K562 (cell line): ENCODE data around the gene CLCNKA. TPM values are rescaled to one million over a fixed set of nuclear protein-coding genes. Genes with fewer than 3 reads are reported as not detected.

ENCODE experiments used
- BHLHE40 ChIP-seq: IDR thresholded peaks from 2 replicates; pipeline ENCODE4 v1.6.1; 2011; ENCODE audit warnings: low read length, improper control_type of control experiment
- CREB1 ChIP-seq, 2 experiments: sonication (generic) in 1 of 2; formaldehyde crosslinking in 1 of 2; IDR thresholded peaks; 2 replicates each; pipeline versions ENCODE4 v1.6.1 to v1.8.0; 2012 to 2022; ENCODE audit warnings: inconsistent platforms in 1 of 2, mild to moderate bottlenecking in 1 of 2, missing genetic modification reagents in 1 of 2, moderate library complexity in 1 of 2
- DIDO1 ChIP-seq: fragments of 450-650 bp; IDR thresholded peaks from 2 replicates; pipeline ENCODE4 v1.6.1; 2016; ENCODE audit warnings: low read depth, missing biosample characterization, missing genetic modification characterization
- EP400 ChIP-seq: fragments of 450-650 bp; IDR thresholded peaks from 2 replicates; pipeline ENCODE4 v1.6.1; 2017; ENCODE audit warnings: antibody characterized with exemption, mild to moderate bottlenecking, moderate library complexity
- FOXP1 ChIP-seq: sonication (generic); formaldehyde crosslinking; IDR thresholded peaks from 2 replicates; pipeline ENCODE4 v1.8.0; 2022; ENCODE audit warnings: mild to moderate bottlenecking, missing genetic modification reagents
- MTA2 ChIP-seq: fragments of 450-650 bp; IDR thresholded peaks from 2 replicates; pipeline ENCODE4 v1.6.1; 2016; ENCODE audit warnings: low read depth
- MYNN ChIP-seq, 2 experiments: sonication (generic); formaldehyde crosslinking in 1 of 2; IDR thresholded peaks; 2 replicates each; pipeline versions ENCODE4 v1.5.0 to v1.6.1; 2016 to 2020; ENCODE audit warnings: antibody characterized with exemption in 1 of 2, missing genetic modification reagents in 1 of 2
- NFIC ChIP-seq: fragments of 450-650 bp; IDR thresholded peaks from 2 replicates; pipeline ENCODE4 v1.6.1; 2017; ENCODE audit warnings: mild to moderate bottlenecking, inconsistent platforms
- NFRKB ChIP-seq: fragments of 450-650 bp; IDR thresholded peaks from 2 replicates; pipeline ENCODE4 v1.6.1; 2016; ENCODE audit warnings: low read depth
- PHF8 ChIP-seq: fragments of 200-600 bp; sonication (generic); IDR thresholded peaks from 2 replicates; pipeline ENCODE4 v1.6.1; 2012; ENCODE audit warnings: mixed run types, mild to moderate bottlenecking, inconsistent platforms, low read length, moderate library complexity, borderline replicate concordance
- POLR2G ChIP-seq: fragments of 200-400 bp; formaldehyde crosslinking; IDR thresholded peaks from 2 replicates; pipeline ENCODE4 v1.6.1; 2017; ENCODE audit warnings: low read depth, mild to moderate bottlenecking, antibody characterized with exemption, low read length, moderate library complexity
- PURB ChIP-seq: sonication (generic); formaldehyde crosslinking; IDR thresholded peaks from 2 replicates; pipeline ENCODE4 v1.9.0; 2021; ENCODE audit warnings: low read depth, mild to moderate bottlenecking, missing genetic modification reagents
- RNF219 ChIP-seq: fragments of 250-450 bp; sonication (Bioruptor Pico); IDR thresholded peaks from 2 replicates; pipeline ENCODE4 v1.5.0; 2022; ENCODE audit warnings: mild to moderate bottlenecking
- SNIP1 ChIP-seq: fragments of 450-650 bp; IDR thresholded peaks from 2 replicates; pipeline ENCODE4 v1.7.1; 2017; ENCODE audit warnings: low read depth, mild to moderate bottlenecking
- SREBF1 ChIP-seq: fragments of 150-350 bp; IDR thresholded peaks from 2 replicates; pipeline ENCODE4 v1.6.1; 2014; ENCODE audit warnings: antibody characterized with exemption, low read depth, low read length, borderline replicate concordance
- SRSF3 ChIP-seq: fragments of 200-400 bp; formaldehyde crosslinking; IDR thresholded peaks from 2 replicates; pipeline ENCODE4 v1.6.1; 2016; ENCODE audit warnings: mild to moderate bottlenecking, low read length, moderate library complexity; ENCODE audit not compliant: insufficient read depth
- TEAD1 ChIP-seq, 2 experiments: fragments of 450-650 bp in 1 of 2; sonication (generic) in 1 of 2; formaldehyde crosslinking; IDR thresholded peaks; 2 replicates each; pipeline versions ENCODE4 v1.4.0 to v1.8.0; 2020 to 2022; ENCODE audit warnings: mild to moderate bottlenecking in 2 of 2, missing genetic modification reagents in 1 of 2
- ZFX ChIP-seq: sonication (generic); formaldehyde crosslinking; IDR thresholded peaks from 2 replicates; pipeline ENCODE4 v1.8.0; 2022; ENCODE audit warnings: mild to moderate bottlenecking, missing genetic modification reagents, moderate library complexity
- ZNF143 ChIP-seq: sonication (generic); formaldehyde crosslinking; IDR thresholded peaks from 2 replicates; pipeline ENCODE4 v1.9.0; 2022; ENCODE audit warnings: mild to moderate bottlenecking, missing genetic modification reagents
- ZNF41 ChIP-seq: fragments of 250-450 bp; sonication (Bioruptor Pico); conservative IDR thresholded peaks from 2 replicates; pipeline ENCODE4 v1.4.0; 2020; ENCODE audit warnings: mild to moderate bottlenecking
- ZNF444 ChIP-seq: fragments of 250-450 bp; sonication (Bioruptor Pico); IDR thresholded peaks from 2 replicates; pipeline ENCODE4 v1.4.0; 2020; ENCODE audit warnings: mild to moderate bottlenecking, moderate library complexity
- ZNF57 ChIP-seq: fragments of 450-650 bp; formaldehyde crosslinking; IDR thresholded peaks from 2 replicates; pipeline ENCODE4 v1.4.0; 2020; ENCODE audit warnings: mild to moderate bottlenecking, moderate library complexity
- ZNF699 ChIP-seq: fragments of 250-450 bp; sonication (Bioruptor Pico); IDR thresholded peaks from 2 replicates; pipeline ENCODE4 v1.8.0; 2021; ENCODE audit warnings: mild to moderate bottlenecking, moderate library complexity; ENCODE audit not compliant: insufficient replicate concordance
- ZNF707 ChIP-seq: fragments of 250-450 bp; sonication (Bioruptor Pico); conservative IDR thresholded peaks from 2 replicates; pipeline ENCODE4 v1.8.0; 2022; ENCODE audit warnings: inconsistent platforms, mild to moderate bottlenecking, moderate library complexity
- polyA plus RNA-seq, 8 experiments: library from polyadenylated mRNA; depleted of rRNA in 4 of 8; stranded (reverse) in 5 of 8; unstranded in 3 of 8; fragments of >200 nt; fragmentation: Nextera tagmentation in 2 of 8; fragmentation: Illumina TruSeq in 1 of 8; extraction: Ambion mirVana in 2 of 8; extraction: Trizol in 1 of 8; gene quantifications; 2 replicates each; pipeline versions ENCODE4 v1.2.1 to v1.2.3, GENCODE V29; 2011 to 2014; ENCODE audit warnings: inconsistent platforms in 1 of 8, missing spikeins in 1 of 8
- total RNA-seq, 7 experiments: library from RNA; depleted of rRNA in 6 of 7; stranded (reverse); fragments of >200 nt in 6 of 7; fragmentation: Illumina TruSeq in 2 of 7; extraction: Trizol in 2 of 7; gene quantifications; 2 replicates each; pipeline versions ENCODE4 v1.2.1 to v1.2.3, GENCODE V29; 2011 to 2021; ENCODE audit warnings: low replicate concordance in 1 of 7
- TF ChIP-seq, protein P1 (sequence below): fragments of 450-650 bp; formaldehyde crosslinking; IDR thresholded peaks from 2 replicates; pipeline ENCODE4 v1.4.0; 2022; ENCODE audit warnings: missing genetic modification characterization
- TF ChIP-seq, protein P2 (sequence below): fragments of 250-450 bp; sonication (Bioruptor Pico); IDR thresholded peaks from 2 replicates; pipeline ENCODE4 v1.9.0; 2021; ENCODE audit warnings: mild to moderate bottlenecking

CLCNKA gene
- total and polyA plus RNA-seq, 9 of the 15 experiments (the other 6 are each of a cell fraction or from before 2014, with no cell fraction given) = 0.03 to 0.37 (median 0.10) TPM; not detected in 3

DNA sequence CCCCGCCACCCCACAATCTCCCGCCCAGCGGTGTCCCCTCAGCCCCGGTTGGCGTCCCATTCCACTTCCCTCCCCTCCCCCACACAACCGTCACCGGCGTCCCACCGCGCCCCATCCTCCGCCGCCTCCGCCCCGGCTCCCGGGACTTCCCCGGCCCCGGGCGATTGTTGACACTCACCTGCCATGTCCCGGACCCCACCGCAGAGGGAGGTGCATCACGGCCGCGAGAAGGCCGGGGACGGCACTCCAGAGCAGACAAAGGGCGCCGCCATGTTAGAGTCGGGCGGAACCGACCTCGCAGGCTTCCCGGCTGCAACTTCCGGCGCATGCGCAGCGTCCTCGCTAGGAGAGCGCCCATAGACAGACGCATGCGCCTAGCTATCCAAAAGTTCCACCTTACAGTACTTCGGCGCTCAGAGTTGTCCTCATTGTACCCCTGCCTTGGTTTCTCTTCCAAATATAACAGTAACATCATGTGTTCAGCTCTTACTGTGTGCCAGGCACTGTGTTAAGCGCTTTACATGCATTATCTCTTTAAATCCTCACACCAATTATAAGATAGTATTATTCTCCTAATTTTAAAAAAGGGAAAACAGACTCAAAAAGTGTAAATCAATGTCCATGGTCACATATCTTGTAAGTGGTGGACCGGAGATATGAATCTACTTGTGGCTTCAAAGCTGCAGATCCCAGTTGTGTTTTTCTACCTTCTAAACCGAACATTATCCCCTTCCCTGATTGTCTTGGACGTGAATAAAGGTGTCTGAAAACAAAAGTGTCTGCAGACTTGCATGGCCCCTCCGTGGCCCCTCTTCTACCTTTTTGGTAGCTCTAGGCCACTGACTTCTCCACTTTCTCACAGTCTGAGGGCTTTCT is 45.8 kb upstream of the CLCNKA start, which contains the start of gene ZBTB17 (continued):
- no peak for TF ChIP-seq ZNF41 (CRISPR knock-in tag)
- 0 out of 2 replicates have a peak, but pooled peaks have one; percentile 4 for TF ChIP-seq BHLHE40
- peak; percentile 48 to 65; a peak in 1 of 4 replicates for TF ChIP-seq TEAD1 (CRISPR knock-in tag; IDR thresholded peaks at IDR 0.05)
- peak; percentile 49; the same call in 1 of the 2 replicates for TF ChIP-seq ZNF143
- TF ChIP-seq NFIC = peak; percentile 51
- TF ChIP-seq SNIP1 = no peak
- peak; percentile 85 for TF ChIP-seq POLR2G
- TF ChIP-seq, protein P1, sequence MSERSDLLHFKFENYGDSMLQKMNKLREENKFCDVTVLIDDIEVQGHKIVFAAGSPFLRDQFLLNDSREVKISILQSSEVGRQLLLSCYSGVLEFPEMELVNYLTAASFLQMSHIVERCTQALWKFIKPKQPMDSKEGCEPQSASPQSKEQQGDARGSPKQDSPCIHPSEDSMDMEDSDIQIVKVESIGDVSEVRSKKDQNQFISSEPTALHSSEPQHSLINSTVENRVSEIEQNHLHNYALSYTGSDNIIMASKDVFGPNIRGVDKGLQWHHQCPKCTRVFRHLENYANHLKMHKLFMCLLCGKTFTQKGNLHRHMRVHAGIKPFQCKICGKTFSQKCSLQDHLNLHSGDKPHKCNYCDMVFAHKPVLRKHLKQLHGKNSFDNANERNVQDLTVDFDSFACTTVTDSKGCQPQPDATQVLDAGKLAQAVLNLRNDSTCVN (CRISPR knock-in tag) = peak; percentile 83; the same call in 1 of the 2 replicates
- peak; percentile 89 for TF ChIP-seq CREB1 (IDR thresholded peaks at IDR 0.05)
- TF ChIP-seq CREB1 (CRISPR knock-in tag; IDR thresholded peaks at IDR 0.05) = peak; percentile 93
- no peak for TF ChIP-seq ZNF707 (CRISPR knock-in tag)
- TF ChIP-seq ZNF57 (CRISPR knock-in tag) = no peak
- no peak for TF ChIP-seq PURB (CRISPR knock-in tag)
- TF ChIP-seq NFRKB = peak; percentile 95
- no peak for TF ChIP-seq SRSF3
- no peak for TF ChIP-seq SREBF1
- TF ChIP-seq FOXP1 (CRISPR knock-in tag) = no peak
- TF ChIP-seq DIDO1 (tag) = peak; percentile 94
- TF ChIP-seq, protein P2, sequence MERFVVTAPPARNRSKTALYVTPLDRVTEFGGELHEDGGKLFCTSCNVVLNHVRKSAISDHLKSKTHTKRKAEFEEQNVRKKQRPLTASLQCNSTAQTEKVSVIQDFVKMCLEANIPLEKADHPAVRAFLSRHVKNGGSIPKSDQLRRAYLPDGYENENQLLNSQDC = no peak
- no peak for TF ChIP-seq RNF219 (CRISPR knock-in tag)
- TF ChIP-seq ZNF444 (CRISPR knock-in tag) = no peak
- peak; percentile 89 for TF ChIP-seq PHF8
- no peak for TF ChIP-seq MYNN (IDR thresholded peaks at IDR 0.05)
- TF ChIP-seq MYNN (CRISPR knock-in tag; IDR thresholded peaks at IDR 0.05) = no peak
- no peak for TF ChIP-seq MTA2
- peak; percentile 86 for TF ChIP-seq EP400
- TF ChIP-seq ZFX (CRISPR knock-in tag) = peak; percentile 91
- no peak for TF ChIP-seq ZNF699 (CRISPR knock-in tag)
